Astrocyte (in vitro differentiated cells and primary cell): ENCODE measurements around the gene GFRAL.

Source experiments
- EZH2 ChIP-seq: IDR thresholded peaks from 2 replicates; pipeline ENCODE4 v1.6.1; 2012; ENCODE audit warnings: mild to moderate bottlenecking, low read length, inconsistent platforms; ENCODE audit not compliant: insufficient read depth
- TF ChIP-seq, protein P1 (sequence below): IDR thresholded peaks from 2 replicates; pipeline ENCODE4 v1.5.1; 2011; ENCODE audit warnings: low read depth, mild to moderate bottlenecking, inconsistent platforms, low read length, moderate library complexity; ENCODE audit not compliant: insufficient read depth

DNA sequence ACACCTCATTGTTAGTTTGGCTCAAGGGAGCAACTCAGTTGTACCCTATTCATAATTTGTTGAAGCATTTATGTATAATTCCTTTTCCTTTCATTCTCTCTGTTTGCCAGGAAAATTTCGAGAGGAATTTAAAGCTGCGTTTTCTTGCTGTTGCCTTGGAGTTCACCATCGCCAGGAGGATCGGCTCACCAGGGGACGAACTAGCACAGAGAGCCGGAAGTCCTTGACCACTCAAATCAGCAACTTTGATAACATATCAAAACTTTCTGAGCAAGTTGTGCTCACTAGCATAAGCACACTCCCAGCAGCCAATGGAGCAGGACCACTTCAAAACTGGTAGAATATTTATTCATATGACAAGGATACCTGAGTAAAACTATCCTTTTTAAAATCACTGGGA, 45.2 kb upstream of the GFRAL start:
- TF ChIP-seq, protein P1, sequence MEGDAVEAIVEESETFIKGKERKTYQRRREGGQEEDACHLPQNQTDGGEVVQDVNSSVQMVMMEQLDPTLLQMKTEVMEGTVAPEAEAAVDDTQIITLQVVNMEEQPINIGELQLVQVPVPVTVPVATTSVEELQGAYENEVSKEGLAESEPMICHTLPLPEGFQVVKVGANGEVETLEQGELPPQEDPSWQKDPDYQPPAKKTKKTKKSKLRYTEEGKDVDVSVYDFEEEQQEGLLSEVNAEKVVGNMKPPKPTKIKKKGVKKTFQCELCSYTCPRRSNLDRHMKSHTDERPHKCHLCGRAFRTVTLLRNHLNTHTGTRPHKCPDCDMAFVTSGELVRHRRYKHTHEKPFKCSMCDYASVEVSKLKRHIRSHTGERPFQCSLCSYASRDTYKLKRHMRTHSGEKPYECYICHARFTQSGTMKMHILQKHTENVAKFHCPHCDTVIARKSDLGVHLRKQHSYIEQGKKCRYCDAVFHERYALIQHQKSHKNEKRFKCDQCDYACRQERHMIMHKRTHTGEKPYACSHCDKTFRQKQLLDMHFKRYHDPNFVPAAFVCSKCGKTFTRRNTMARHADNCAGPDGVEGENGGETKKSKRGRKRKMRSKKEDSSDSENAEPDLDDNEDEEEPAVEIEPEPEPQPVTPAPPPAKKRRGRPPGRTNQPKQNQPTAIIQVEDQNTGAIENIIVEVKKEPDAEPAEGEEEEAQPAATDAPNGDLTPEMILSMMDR = no peak
- TF ChIP-seq EZH2 = no peak
